HG03439 (cell line): Measurements from ENCODE around the gene MRPL53.
"Not testable (repeated sequence)": the region's sequence is repeated elsewhere in the genome, so short reads cannot be mapped to it uniquely, and the experiment has no call there.

Experiments used
- ATAC-seq: cut with Tn5 transposase; IDR thresholded peaks from one replicate; pipeline ENCODE4 v1.9.1; 2021; ENCODE audit warnings: mild to moderate bottlenecking, moderate library complexity; ENCODE audit not compliant: unreplicated experiment

Gene MRPL53

DNA sequence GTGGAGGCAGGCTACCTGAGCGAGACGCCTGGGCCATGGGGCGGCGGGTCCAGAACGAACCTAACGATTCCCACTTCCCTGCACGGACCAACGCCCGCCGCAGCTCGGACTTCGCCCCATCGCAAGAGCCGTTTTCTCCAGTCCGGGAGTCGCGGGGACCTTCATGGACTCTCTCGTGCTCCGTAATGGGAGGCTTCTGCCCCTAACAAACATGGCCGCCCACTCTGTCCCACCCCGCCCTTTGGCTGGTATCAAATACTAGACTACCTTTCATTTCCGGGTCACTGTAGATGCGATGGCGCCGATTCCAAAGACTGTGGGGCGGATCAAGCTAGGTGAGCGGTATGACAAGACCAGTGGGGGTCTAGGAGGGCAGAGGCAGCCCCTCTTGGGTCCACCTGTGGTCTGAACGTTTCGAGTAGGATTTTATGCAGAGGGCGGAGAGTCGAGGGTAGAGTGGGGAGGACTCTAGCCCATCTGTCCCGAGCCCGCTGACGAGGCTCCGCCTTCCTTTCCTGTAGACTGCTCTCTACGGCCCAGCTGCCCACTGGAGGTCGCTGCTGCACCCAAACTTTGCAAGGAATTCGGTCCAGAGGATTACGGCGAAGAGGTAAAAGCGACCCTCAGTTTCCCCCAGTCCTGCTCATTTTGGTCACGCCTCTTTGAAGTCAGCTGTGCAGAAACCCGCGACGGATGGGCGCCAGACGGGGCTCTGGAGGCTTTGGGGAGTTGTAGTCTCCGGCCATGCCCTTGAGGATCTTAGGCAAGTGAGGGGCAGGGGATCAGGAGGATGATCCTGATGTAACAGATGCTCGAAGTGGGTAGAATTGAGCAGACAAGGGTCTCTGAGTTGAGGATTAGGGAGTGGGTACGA, 10.6 kb upstream of the MRPL53 start, which contains the start of the genes CCDC142 and TTC31:
TSS of gene CCDC142 (minus strand) at position 198 of the 874 bp plus-strand sequence. CDS start at position 37, 161 bp downstream.
TSS of gene TTC31 (plus strand) at position 281 of the 874 bp plus-strand sequence. CDS start at position 296, 15 bp downstream.
- peak; percentile 89 for ATAC-seq

DNA sequence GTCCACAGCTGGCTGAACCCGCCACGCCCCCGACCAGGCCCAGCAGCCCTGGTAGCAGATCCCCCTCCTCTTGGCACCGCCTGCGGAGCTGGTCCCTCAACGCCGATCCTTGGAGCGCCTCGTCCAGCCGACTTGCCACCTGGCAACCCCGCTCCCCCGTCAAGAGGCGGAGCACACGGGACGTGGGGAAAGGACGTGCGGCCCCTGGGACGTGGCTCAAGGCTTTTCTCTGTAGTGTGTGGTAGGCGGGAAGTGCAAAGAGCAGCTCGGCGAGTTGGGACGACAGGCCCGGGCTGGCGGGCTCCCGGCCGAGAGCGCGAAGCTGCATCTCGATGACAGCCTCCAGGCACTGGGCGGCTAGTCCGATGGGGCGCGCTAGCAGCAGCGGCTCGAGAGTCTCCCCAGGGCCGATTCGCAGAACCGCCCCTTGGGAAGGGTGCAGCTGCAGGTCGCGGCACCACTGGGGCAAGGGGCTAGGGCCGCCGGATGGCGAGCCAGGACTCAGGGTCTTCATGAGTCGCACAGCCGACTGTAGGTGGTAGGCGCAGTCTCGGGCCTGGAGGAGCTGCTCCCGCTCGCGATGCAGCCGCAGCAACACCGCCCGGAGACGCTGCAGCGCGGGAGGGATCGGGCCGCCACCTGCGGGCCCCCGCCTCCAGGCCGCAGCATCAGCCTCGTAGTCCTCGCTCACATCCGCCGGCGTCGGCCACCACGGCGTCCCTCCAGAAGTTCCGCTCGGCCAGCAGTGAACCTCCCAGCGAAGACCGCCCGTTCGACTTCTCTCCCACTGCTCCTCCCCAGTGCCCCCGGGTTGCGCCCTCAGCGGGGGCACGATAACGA, 9.7 kb upstream of the MRPL53 start:
- peak; percentile 43 for ATAC-seq

DNA sequence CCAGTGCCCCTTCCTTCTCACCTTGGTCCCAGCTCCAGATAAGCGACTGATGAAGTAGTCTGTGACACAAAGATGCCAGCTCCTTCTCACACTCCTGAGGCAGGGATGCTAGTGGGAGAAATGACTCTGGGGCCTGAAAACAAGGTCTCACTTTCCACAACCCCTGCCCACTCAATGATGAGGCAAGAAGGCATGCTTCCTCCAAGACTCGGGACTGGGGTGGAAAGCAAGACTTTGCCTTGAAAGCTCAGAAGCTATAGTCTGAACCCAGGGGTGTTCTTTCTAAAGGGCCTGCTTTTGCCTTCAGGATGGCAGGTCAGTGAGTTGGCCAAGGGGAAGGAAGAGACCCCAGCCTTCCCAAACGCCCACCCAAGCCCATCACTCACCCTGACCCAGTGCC, 9.0 kb upstream of the MRPL53 start:
- ATAC-seq, result no peak

DNA sequence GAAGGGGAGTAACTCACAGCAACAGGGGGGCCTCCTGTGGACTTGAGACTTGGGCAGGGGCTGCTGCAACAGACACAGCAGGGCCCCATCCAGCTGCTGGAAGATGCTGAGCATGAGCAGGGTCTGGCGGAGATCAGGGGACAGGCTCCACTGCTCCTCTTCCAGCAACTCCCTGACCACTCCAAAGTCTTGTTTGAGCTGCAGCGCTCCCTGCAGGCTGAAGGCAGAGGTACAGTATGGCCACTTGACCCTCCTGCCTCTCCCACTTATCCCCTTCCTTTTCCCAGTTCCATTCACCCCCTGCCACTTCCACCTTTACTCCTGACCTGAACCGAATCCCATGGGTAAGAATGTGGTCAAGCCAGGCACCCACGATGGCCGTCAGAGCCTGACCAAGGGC, 2.4 kb upstream of the MRPL53 start:
- no peak for ATAC-seq

DNA sequence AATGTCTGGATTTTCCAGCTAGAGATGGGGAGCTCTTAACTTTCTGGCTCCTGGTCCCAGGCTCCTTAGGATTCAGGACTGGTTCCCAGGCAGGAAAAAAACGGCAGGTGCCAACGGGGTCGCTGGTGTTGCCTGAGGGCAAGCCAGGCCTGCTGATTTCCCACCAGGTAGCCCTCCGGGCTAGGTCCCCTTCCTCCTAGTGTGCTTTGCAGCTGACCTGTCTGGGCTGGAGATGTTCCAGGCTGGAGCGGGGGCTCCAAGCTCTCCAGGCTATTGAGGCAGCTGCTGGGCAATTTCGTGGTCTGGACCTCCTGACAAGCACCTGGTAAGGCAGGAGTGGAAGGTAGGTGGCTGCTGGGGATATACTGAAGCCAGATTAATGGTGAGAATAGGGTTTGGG, 2.0 kb upstream of the MRPL53 start:
- no peak for ATAC-seq

DNA sequence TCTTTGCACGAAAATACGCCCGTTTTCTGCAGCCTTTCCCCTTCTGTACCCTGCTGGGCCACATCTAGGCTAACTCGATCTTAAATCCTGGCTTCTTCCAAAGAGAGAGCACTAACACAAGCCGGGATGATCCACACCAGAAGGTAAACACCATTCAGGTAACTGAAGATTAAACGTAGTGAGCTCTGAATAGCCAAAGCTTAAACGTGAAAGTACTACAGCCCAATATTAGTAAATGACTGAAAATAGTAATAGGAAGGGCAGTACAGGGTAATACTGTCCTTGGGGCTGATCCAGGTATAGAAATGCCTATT, 422 bp upstream of the MRPL53 start:
- peak; percentile 2 for ATAC-seq

DNA sequence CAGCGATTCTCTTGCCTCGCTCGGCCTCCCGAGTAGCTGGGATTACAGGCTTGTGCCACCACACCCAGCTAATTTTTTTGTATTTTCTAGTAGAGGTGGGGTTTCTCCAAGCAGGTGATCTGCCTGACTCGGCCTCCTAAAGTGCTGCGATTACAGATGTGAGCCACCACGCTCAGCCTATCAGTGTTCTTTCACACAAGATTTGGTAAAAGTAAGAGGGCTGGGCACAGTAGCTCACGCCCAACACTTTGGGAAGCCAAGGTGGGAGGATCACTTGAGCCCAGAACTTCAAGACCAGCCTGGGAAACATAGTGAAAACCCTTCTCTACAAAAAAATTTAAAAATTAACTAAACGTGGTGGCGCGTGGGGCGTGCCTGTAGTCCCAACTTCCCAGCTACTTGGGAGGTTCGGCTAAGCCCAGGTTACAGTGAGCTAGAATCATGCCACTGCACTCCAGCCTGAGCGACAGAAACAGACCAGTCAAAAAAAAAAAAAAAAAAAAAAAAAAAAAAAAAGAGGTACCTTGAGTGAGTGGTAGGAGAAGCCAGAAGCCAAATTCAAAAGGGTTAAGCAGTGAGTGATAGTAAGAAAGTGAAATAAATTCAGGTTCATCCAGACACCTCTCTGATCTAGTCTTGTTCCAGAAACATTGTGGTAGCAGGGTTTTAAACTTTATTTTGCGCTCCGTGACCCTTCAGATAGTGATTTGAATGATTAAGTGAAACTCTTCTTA, 981 bp downstream of the MRPL53 start:
- no peak for ATAC-seq

DNA sequence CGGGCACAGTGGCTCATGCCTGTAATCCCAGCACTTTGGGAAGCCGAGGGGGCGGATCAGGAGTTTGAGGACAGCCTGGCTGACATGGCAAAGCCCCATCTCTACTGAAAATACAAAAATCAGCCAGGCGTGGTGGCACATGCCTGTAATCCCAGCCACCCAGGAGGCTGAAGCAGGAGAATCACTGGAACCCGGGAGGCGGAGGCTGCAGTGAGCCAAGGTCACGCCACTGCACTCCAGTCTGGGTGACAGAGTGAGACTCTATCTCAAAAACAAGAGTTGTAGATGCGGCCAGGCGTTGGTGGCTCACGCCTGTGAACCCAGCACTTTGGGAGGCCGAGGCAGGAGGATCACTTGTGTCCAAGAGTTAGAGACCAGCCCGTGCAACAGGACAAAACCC, 1.7 kb downstream of the MRPL53 start:
- ATAC-seq, result not testable (repeated sequence)

DNA sequence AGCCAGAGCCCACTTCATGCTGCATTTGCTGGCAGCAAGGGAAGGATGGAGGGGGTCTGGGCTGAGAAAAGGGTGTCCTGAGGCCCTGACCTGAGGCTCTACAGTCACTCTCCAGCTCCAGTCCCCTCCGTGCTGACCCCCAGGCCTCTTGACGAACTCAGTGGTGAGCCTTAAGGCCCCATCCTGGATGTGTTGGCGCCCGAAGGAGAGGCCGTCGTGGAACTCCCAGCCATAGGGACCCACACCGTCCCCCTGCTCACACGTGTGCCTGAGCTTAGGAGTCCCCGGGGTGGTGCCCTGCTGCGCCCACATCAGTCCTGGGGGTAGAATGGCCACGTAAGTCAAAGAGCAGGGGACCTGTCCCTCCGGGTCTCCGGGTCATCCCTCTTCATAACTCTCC, 8.1 kb downstream of the MRPL53 start:
- no peak for ATAC-seq

DNA sequence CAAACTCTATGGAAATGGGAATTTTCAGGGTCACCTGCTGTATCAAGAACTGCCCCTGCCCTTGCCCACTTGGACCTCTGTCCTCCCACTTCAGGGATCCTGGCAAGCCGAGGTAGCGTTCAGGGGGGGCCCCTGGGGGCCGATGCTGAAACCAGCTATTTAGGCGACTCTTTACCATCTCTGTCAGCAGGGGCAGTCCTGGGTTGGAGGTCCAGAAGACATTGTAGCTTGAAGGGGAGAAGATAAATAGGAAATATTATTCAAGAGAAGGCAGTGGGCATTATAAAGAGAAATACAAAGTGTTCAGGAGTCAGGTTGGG, 9.7 kb downstream of the MRPL53 start:
- ATAC-seq, result no peak

DNA sequence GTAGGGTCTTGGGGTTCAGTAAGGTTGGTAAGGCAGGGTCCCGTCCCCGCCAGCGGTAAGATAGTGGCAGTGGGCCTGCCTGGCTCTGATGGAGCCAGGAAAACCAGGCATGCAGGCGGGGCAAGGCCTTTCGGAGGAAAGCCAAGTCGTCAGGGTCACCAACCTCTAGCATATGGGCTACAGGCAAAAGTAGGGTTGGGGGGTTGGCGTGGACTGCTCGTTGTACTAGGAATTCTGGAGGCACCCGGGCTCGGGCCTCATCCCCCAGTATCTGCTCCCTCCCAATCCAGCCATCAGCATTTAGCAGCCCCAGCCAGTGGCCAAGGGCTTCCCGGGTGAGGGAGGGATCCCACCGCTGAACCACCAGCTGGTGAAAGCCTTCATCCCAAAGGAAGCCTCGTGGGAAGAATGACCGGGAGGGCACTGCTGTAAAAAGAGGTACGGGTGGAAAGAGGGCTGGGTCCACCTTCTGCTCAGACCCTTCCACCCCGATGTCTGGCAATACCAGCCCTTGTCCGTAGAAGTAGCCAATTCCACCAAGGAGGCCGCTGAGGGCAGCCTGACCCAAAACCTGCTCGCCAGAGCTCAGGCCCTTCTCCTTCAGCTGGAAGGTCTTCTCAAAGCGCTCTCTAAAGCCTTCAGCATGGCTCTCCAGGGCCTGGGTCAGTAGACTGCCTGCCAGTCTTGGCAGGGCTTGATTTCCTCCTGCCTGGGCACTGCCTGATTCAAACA, 10.3 kb downstream of the MRPL53 start:
- no peak for ATAC-seq

DNA sequence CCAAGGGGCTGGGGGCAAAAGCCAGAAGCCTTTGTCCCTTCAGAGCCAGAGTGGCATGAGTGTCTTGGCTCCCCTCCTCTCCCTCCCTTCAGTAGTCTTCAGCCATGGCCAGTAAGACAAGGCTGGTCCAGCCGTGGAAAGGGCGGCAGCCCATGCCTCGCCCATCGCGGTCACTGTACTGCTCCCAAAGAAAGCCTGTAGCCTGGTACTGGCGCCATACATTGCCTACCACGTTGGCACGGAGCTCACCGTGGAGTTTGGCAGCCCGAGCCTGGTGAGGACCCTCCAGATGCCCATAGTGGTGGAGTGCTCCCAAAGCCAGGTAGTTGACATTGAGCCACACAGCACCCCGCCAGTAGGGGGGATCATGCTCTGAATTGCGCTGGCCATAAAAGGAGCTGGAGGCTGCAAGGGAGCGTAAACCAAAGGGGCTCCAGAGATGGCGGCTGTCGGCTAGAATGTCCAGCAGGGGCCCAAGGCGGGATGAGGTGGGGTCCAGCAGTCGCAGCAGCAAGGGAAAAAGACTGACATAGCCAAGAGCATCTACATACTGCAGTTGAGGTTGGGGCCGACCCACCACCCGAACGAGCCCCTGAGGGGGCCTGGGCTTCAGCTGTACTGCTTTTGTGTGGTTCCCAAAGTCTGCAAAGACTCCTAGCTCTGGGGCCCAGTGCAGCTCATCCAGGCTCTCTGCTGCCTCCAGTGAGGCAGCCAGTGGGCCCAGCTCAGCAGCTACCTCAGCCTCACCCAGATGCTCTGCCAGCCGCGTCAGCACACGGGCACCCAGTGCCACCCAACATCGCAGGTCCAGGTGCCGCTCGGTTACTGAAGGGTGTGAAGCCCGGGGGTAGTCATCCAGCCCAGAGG, 11.1 kb downstream of the MRPL53 start:
- ATAC-seq, result no peak

DNA sequence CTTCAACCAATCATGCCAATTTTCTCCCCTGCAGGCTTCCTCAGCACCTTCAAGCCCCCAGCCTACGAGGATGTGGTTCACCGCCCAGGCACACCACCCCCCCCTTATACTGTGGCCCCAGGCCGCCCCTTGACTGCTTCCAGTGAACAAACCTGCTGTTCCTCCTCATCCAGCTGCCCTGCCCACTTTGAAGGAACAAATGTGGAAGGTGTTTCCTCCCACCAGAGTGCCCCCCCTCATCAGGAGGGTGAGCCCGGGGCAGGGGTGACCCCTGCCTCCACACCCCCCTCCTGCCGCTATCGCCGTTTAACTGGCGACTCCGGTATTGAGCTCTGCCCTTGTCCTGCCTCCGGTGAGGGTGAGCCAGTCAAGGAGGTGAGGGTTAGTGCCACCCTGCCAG, 12.3 kb downstream of the MRPL53 start:
- not testable (repeated sequence) for ATAC-seq

DNA sequence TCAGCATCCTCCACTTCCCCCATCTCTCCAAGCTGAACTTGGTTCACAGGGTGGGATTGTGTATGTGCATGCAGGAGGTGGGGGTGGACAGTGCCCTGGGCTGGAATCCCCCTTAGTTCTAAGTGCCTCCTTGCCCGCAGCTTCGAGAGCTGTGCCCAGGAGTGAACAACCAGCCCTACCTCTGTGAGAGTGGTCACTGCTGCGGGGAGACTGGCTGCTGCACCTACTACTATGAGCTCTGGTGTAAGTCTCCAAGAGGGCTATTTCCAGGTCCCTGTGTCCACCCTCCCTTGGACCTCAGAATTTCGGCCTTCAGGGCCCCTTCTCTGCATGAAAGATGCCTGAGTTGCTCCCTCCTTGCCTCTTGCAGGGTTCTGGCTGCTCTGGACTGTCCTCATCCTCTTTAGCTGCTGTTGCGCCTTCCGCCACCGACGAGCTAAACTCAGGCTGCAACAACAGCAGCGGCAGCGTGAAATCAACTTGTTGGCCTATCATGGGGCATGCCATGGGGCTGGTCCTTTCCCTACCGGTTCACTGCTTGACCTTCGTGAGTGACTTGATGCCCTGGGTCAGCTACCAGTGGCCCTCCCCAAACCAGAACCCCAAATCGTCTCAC, 12.9 kb downstream of the MRPL53 start:
- not testable (repeated sequence) for ATAC-seq

DNA sequence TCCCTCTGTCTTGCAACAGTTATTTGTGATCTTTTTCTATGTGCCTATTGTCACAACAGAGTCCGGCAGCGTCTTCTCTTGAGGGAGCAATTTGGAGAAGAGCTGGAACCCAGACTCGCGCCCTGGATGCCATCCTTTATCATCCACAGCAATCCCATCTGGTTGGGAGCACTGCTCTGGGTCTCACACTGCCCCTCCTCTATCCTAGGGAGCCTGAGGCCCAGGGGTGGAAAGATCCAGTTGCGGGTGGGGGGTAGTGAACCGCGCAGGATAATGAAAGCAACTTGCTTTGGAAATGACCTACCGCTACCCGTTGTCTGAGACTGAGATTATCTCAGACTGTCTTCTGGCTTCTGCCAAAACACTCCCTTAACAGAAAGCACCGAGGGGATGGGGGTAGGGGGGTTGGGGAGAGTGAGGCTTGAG, 13.5 kb downstream of the MRPL53 start:
- ATAC-seq, result no peak

DNA sequence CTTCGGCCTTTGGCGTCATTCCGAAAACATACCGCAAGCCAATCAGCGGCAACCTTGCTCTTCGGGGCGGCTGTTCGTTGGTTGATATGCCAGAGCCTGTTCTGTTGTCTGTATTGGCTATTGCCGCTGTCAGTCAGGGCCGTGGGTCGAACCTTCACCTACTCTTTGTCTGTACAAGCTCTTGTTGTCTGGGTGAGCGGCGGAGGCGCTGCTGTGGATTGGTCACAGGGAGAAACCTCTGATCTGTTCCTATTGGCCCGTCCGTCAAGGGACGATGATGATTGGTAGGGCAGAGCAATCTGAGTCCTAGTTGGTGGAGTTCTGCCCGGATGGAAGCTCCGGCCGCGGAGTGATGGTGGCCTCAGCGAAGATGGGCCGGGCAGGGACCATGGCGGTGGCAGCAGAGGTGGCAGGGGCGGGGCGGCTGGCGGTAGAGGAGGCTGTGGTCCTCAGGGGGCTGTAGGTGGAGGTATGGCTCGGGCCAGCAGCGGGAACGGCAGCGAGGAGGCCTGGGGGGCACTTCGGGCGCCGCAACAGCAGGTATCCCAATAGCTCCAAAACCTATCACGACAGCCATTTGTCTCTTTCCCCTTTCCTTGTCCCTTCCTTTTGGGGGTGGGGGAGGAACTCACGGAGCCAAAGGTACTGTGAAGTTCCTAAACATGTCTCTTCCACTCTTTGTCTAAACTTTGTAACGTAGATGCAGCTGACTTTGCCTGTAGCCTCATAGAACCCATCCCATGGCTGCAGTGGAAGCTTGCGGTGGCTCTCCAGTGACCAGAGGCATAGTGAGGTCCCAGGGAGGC, 14.1 kb downstream of the MRPL53 start, which contains the start of gene WBP1:
TSS of gene WBP1 (plus strand) at position 307 of the 806 bp plus-strand sequence. CDS start at position 472, 165 bp downstream.
- ATAC-seq, result peak; percentile 85

DNA sequence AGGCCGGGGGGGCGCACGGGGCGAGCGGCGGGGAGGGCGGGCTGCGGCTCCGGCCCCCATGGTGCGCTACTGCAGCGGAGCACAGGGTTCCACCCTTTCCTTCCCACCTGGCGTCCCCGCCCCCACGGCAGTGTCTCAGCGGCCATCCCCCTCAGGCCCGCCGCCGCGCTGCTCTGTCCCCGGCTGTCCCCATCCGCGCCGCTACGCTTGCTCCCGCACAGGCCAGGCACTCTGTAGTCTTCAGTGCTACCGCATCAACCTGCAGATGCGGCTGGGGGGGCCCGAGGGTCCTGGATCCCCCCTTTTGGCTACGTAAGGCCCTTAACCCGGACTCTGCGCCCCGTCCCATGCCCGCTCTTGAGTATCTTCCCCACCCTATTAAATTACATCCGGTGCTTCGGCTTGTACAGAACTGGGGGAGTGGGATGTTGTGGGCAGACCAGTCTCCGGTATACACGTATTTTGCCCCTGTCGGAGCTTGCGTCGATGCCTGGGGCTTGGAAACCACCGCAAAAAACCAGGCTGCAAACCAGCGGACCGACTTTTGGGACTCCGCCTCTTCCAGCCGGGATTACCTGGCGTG, 14.8 kb downstream of the MRPL53 start:
- ATAC-seq, result peak; percentile 29

DNA sequence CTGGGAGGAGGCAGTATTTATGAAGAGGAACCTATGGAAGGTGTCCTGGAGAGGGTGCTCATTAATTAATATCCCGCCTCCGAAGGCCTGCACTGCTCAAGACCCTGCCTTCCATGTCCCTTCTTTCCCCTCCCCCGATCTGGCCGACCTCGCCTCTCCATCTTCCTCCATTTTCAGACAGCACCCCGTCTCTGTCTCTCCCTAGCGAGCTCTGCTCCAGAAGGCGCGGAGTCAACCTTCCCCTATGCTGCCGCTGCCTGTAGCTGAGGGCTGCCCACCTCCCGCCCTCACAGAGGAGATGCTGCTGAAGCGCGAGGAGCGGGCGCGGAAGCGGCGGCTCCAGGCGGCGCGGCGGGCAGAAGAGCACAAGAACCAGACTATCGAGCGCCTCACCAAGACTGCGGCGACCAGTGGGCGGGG, 15.3 kb downstream of the MRPL53 start:
- ATAC-seq, result no peak
